MM.1S (cell line): ENCODE data around the gene SLC28A1.
A peak's percentile ranks its signal among the peaks of the same experiment; 100 is the strongest.

Source experiments
- EZH2phosphoT487 ChIP-seq: fragments of 300-600 bp; sonication (generic); IDR thresholded peaks from 2 replicates; pipeline ENCODE4 v1.6.1; 2018; ENCODE audit warnings: antibody characterized with exemption, low read length
- TF ChIP-seq, protein P1 (sequence below): fragments of 300-600 bp; sonication (generic); IDR thresholded peaks from 2 replicates; pipeline ENCODE4 v1.5.1; 2016; ENCODE audit warnings: antibody characterized with exemption, low read length, mixed read lengths

DNA sequence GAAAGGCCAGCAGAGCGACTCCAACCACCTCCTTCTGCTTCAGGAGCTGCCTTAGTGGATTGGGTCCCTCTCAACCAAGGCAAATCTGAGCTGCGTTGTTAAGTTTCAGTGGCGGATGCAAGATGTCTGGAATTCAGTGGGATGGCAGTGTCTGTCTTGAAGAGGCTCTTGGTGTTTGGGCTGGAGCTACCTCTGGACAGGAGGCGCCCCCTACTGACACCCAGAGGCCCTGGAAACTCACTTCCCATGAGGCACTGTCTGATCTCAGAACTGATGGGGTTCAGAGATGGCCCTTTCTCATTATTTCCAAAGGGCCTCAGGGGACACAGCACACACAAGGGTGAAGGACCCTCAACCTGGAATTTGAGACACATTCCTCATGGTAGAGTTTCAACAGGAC lies 6.0 kb upstream of the SLC28A1 start:
- TF ChIP-seq, protein P1, sequence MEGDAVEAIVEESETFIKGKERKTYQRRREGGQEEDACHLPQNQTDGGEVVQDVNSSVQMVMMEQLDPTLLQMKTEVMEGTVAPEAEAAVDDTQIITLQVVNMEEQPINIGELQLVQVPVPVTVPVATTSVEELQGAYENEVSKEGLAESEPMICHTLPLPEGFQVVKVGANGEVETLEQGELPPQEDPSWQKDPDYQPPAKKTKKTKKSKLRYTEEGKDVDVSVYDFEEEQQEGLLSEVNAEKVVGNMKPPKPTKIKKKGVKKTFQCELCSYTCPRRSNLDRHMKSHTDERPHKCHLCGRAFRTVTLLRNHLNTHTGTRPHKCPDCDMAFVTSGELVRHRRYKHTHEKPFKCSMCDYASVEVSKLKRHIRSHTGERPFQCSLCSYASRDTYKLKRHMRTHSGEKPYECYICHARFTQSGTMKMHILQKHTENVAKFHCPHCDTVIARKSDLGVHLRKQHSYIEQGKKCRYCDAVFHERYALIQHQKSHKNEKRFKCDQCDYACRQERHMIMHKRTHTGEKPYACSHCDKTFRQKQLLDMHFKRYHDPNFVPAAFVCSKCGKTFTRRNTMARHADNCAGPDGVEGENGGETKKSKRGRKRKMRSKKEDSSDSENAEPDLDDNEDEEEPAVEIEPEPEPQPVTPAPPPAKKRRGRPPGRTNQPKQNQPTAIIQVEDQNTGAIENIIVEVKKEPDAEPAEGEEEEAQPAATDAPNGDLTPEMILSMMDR = peak; percentile 66
- TF ChIP-seq EZH2phosphoT487 = no peak
